ENCODE data around the gene MTHFS.
"Not testable (repeated sequence)": the region's sequence is repeated elsewhere in the genome, so short reads cannot be mapped to it uniquely, and the experiment has no call there.

Gene MTHFS

DNA sequence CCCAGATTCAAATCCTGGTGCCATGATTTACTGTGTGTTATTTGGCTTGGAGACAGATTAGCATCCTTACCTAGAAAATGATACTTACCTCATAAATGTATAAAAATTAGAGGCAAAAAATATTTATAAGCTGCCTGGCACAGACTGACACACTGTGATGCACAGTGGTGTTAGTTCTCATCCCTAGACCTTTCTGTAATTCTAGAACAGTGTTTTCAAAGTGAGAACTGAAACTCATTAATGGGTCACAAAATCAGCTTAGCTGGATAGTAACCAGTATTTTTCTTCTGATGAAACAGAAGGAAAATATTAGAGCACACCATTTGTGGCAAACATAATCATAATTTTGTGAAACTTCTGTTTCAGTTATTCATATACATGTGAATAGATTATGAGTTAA lies 17.9 kb upstream of the MTHFS start:
- TF ChIP-seq CTCF (conservative IDR thresholded peaks at IDR 0.05; ENCODE audit: low read depth, low read length) = no peak
- H3K4me3 ChIP-seq (ENCODE audit: low read depth, low read length) = no peak overlapping the region
- DNase-seq (ENCODE audit: low read depth) = no peak

GRCh38 chr15:79909556-79910335 lies 12.9 kb upstream of the MTHFS start:
- H3K4me3 ChIP-seq (ENCODE audit: low read depth, low read length); DNase-seq (ENCODE audit: low read depth): not testable (repeated sequence)

DNA sequence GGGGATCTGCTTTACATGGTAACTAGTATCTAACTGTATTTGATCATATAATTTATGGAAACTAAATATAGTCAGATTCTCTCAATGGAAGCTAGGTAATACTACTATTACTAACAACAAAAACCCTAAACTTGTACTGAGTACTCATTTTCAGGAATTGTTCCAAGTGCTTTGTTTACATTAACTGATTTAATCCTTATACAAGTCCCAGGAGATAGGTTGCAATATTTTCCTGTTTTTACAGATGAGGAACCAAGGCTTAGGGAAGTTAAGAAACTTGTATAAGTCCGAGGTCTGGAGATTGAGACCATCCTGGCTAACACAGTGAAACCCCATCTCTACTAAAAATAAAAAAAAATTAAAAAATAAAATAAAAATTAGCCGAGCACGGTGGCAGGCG lies 7.5 kb upstream of the MTHFS start:
- TF ChIP-seq CTCF (conservative IDR thresholded peaks at IDR 0.05; ENCODE audit: low read depth, low read length) = no peak
- DNase-seq (ENCODE audit: low read depth) = peak; percentile 58
- no peak overlapping the region for H3K4me3 ChIP-seq (ENCODE audit: low read depth, low read length)

GRCh38 chr15:79903626-79904025 lies 6.8 kb upstream of the MTHFS start:
- peak; percentile 43 for DNase-seq (ENCODE audit: low read depth)
- no peak for TF ChIP-seq CTCF (conservative IDR thresholded peaks at IDR 0.05; ENCODE audit: low read depth, low read length)

GRCh38 chr15:79903144-79903543 lies 6.3 kb upstream of the MTHFS start:
- no peak overlapping the region for H3K4me3 ChIP-seq (ENCODE audit: low read depth, low read length)
- DNase-seq (ENCODE audit: low read depth) = no peak
- TF ChIP-seq CTCF (conservative IDR thresholded peaks at IDR 0.05; ENCODE audit: low read depth, low read length) = no peak

More at GRCh38 chr15:79903626-79904025, 6.8 kb upstream of the MTHFS start:
- H3K4me3 ChIP-seq (ENCODE audit: low read depth, low read length) = no peak overlapping the region

- TF ChIP-seq CTCF (conservative IDR thresholded peaks at IDR 0.05; ENCODE audit: low read depth, low read length) = no peak
- DNase-seq (ENCODE audit: low read depth) = peak; percentile 54
- no peak overlapping the region for H3K4me3 ChIP-seq (ENCODE audit: low read depth, low read length)
Measured at GRCh38 chr15:79901958-79902357, 5.1 kb upstream of the MTHFS start.

- H3K4me3 ChIP-seq (ENCODE audit: low read depth, low read length); DNase-seq (ENCODE audit: low read depth): not testable (repeated sequence)
Measured at GRCh38 chr15:79900818-79901378, 4.1 kb upstream of the MTHFS start.

GRCh38 chr15:79900087-79900486 lies 3.3 kb upstream of the MTHFS start:
- TF ChIP-seq CTCF (conservative IDR thresholded peaks at IDR 0.05; ENCODE audit: low read depth, low read length) = no peak
- no peak overlapping the region for H3K4me3 ChIP-seq (ENCODE audit: low read depth, low read length)
- DNase-seq (ENCODE audit: low read depth) = no peak

DNA sequence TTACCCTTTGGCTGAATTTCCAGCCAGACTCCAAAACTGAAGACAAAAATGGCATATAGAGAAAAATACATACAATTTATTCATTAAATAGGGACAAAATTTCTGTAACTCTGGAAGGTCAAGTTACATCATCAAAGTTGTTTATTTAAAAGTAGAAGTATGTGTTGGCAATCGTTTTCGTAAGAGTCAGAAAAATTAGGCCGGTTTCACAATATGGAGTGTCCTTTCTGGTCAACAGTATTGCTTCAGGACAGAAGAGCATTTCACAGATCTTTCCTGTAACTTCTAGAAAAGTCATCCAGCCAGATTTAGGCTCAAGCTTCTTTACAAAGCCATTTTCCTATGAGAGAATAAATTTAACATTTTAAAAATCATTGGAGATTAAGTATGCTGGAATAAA lies 2.0 kb upstream of the MTHFS start:
- peak; percentile 92 for DNase-seq (ENCODE audit: low read depth)
- H3K4me3 ChIP-seq (ENCODE audit: low read depth, low read length) = not testable (repeated sequence)

Data from choroid plexus epithelial cell (primary cell).